NCI-H524 treated with DMSO at 0.1 percent for 48 hours (cell line): ENCODE results near the gene LMO3.

Experiments
- DNase-seq: peaks from one replicate; lab custom pipeline; 2025; lab: John Stamatoyannopoulos, UW

LMO3 gene

GRCh38 chr12:16606117-16606200 is at the start of gene LMO3:
LMO3 (minus strand) TSS chr12:16606162; CDS start chr12:16600860, 5,302 bp downstream.
- no peak for DNase-seq

- DNase-seq: no peak
Observed at GRCh38 chr12:16636435-16637055, 30.6 kb upstream of the LMO3 start.

- no peak for DNase-seq
Observed at GRCh38 chr12:16634786-16635185, 28.8 kb upstream of the LMO3 start.

GRCh38 chr12:16626991-16627390 is 21.0 kb upstream of the LMO3 start:
- no peak for DNase-seq

DNA sequence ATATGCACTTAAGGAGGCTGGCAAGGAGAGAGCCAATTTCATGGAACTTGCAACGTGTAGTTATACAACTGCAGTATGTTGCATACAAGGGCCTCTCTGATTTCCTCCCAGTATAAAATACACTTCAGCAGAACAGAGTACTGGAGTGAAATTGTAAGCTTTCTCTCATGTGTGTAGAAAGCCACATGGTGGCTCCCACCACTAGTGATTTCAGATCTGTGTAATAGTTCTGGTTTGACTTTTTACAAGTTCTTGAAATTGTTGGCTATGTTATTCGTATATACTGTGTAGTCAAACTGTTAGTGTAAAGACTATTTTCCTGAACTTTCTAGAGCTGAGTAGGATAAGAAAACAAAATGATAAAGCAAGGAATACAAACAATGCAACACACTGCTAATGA is 16.4 kb upstream of the LMO3 start:
- no peak for DNase-seq

DNA sequence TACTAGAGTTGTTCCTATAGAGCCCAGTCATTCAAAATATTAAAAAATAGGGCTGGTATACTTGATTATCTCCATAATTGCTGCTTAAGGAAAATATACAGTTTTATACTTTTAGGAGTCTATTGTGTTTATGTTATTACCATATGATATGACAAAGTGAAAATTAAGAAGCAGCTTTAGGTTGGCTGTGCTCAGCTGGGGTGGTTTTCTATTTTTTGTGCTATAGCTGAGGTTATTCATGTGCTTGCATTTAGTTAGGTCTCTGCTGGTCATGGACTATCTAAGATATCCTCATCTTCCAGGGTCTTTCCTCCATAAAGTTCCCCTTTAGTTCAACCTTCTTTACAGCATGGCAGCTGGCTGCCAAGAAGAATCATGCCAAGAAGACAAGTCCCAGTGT is 13.6 kb upstream of the LMO3 start:
- DNase-seq: no peak

DNA sequence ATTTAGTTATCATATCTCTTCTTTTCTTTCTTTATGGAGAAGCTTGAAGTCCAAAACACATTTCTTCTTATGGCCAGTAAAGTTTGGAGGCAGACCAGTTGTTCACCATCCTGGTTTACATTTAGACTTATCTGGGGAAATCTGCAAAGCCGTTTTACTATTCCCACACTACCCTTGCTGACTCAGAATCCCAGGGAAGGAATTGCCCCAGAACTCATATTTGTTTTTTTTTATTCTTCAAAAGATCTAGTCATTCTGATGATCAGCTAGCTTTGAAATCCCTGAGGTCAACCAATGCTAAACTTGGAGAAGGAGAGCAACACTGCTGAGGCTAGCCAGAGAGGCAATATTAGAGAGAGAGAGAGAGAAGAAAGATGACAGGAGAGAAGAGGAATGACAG is 12.3 kb upstream of the LMO3 start:
- no peak for DNase-seq

GRCh38 chr12:16613199-16613598 is 7.2 kb upstream of the LMO3 start:
- no peak for DNase-seq

GRCh38 chr12:16612647-16613046 is 6.7 kb upstream of the LMO3 start:
- DNase-seq: no peak

GRCh38 chr12:16611146-16611545 is 5.2 kb upstream of the LMO3 start:
- DNase-seq: no peak

DNA sequence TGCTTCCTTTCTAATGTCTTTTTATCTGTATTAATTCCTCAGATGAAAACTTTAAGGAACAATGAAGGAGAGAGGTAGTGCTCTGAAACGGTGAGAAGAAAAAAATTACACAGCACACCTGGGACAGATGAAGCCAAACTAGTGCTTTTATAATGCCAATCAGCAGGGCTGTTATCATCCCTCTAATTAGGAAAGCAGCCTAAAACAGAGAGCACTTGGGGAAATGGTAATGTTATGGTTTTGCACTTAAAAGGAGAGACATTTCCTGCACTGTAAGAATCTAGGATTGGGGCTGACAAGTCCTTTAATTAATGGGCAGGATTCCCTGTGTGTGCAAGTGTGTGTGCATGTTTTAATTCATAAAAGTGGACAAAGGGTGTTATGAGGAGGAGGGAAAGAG is 4.8 kb upstream of the LMO3 start:
- no peak for DNase-seq

DNA sequence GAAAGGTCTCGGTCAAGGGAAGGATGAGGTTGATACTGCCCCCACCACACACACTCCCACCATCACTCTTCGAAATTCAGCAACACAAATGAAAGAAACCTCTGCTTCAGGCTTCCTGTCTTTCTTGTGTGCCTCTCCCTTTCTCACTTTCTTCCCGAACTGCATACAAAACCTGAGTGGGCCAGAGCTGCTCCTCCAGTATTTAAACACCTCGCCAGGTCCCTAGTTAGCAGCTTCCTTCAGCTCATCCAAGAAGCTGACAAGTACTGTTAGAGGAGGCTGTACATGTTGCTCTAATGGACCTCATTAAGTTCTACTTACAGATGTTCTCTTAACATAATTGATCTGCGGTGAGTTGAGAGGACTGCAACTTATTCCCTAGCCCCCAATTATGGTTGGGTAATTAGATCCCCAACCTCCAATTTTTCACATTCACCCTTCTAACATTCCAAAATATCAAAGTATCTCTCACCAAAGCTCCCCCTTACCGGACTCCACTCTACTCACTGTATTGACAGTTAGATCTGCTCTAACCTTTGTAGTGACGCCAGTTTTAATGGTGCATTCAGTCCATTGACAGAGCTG is 4.1 kb upstream of the LMO3 start:
- DNase-seq: no peak

GRCh38 chr12:16608946-16609539 is 3.1 kb upstream of the LMO3 start:
- DNase-seq: peak; percentile 15

- DNase-seq: no peak
Observed at GRCh38 chr12:16607906-16608775, 2.2 kb upstream of the LMO3 start.

DNA sequence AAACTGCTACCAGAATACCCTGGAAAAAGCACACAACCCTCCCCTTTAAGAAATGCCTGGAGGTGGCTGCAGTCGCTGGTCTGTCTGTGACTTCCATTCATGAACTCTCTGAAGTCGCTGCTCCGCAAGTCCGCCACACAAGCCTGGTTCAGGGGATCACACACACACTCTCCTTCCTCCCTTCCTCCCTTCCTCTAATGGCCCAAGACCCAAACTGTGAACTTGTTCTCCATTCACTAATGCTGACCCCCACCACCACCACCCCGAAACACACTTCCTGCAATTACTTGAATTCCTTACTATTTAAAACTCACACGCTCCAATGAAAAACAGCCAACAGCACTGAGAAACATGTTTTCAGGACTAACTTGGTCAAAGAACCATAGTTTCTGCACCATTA is 1.0 kb upstream of the LMO3 start:
- no peak for DNase-seq

GRCh38 chr12:16606201-16606849 is 363 bp upstream of the LMO3 start:
- DNase-seq: peak; percentile 37

DNA sequence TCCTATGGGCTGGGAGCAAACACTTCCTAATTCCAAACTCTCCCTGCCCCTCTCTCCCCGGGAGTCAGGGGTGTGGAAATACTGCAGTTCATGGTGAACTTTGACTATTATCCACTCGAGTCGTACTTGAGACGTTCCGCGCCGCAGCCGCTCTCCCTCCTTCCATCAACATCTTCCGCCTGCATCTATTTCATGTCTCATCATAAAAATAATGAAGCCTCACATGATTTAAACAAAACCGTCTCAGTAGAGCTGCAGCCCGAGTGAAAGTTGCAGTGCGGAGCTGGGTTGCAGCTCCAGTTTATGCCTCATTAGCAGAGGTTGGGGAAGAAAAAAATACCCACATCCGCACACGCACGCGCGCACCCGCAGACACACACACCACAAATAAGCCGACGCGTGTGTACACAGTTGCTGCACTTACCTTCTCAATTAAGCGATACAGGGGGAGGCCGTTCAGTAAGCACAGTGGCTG is 283 bp downstream of the LMO3 start:
- no peak for DNase-seq

DNA sequence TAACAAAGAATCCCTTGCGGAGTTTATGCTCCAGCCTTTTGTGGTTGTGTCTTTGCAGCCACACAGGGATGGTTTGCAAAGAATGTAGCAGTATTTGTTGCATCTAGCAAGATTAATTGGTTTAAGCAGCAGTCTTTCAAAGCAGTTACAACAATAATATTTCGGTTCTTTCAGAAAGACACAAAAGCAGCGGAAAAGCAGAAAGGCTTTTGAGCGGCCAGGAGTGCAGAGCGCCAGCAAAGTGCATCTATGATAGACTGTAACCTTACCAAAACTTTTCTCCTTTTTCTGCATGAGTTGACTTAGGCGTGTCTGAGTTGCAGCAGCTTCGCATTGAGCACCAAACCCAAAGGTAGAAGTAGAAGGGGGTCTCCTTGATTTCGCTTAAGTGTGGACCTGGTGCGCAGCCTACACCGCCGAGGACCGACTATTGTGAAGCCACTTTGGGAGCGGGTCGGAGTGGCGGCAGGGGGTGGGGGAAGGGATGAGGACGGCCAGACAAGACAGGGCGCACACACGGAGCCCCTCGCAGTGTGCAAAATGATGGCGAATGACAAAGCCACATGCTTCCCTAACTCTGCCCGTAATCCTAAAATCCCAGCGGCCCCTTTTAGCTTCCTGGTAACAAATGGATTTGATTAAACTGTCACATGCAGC is 1.2 kb downstream of the LMO3 start:
- no peak for DNase-seq

- no peak for DNase-seq
Observed at GRCh38 chr12:16603916-16604575, 1.9 kb downstream of the LMO3 start.

GRCh38 chr12:16603260-16603915 is 2.6 kb downstream of the LMO3 start:
- no peak for DNase-seq

GRCh38 chr12:16602412-16602811 is 3.5 kb downstream of the LMO3 start:
- DNase-seq: no peak
